Measurements from ENCODE around the gene DNMT1.

DNMT1 gene

GRCh38 chr19:10149427-10149826 lies 45.3 kb downstream of the DNMT1 start:
- DNase-seq: no peak
- intact Hi-C loops (cut with DNase I): no loop called here

GRCh38 chr19:10146142-10146541 lies 48.6 kb downstream of the DNMT1 start:
- intact Hi-C loops (cut with DNase I): no loop called here
- DNase-seq: no peak

- DNase-seq: no peak
- intact Hi-C loops (cut with DNase I): no loop called here
These were observed 49.7 kb downstream of the DNMT1 start for GRCh38 chr19:10145031-10145430.

GRCh38 chr19:10144361-10144760 lies 50.4 kb downstream of the DNMT1 start:
- no peak for DNase-seq
- intact Hi-C loops (cut with DNase I): no loop called here

GRCh38 chr19:10143681-10144080 lies 51.1 kb downstream of the DNMT1 start:
- intact Hi-C loops (cut with DNase I): no loop called here
- no peak for DNase-seq

GRCh38 chr19:10142701-10143375 lies 51.9 kb downstream of the DNMT1 start:
- no peak for DNase-seq
- intact Hi-C loops (cut with DNase I): no loop called here

GRCh38 chr19:10141973-10142372 lies 52.8 kb downstream of the DNMT1 start:
- intact Hi-C loops (cut with DNase I): no loop called here
- no peak for DNase-seq

GRCh38 chr19:10141479-10141878 lies 53.3 kb downstream of the DNMT1 start:
- intact Hi-C loops (cut with DNase I): no loop called here

GRCh38 chr19:10139952-10140351 lies 54.8 kb downstream of the DNMT1 start:
- no peak for DNase-seq
- intact Hi-C loops (cut with DNase I): no loop called here

More at GRCh38 chr19:10141479-10141878, 53.3 kb downstream of the DNMT1 start:
- no peak for DNase-seq

- peak in 8 of 42 donors; percentile 4 to 51 (median 28) for DNase-seq
- intact Hi-C loops (cut with DNase I): no loop called here
These were observed 55.6 kb downstream of the DNMT1 start for GRCh38 chr19:10138879-10139795.

- intact Hi-C loops (cut with DNase I): no loop called here
- DNase-seq: peak in 38 of 42 donors; percentile 9 to 81 (median 56)
These were observed 56.7 kb downstream of the DNMT1 start for GRCh38 chr19:10137751-10138682.

- no peak for DNase-seq
- intact Hi-C loops (cut with DNase I): no loop called here
These were observed 57.8 kb downstream of the DNMT1 start for GRCh38 chr19:10136936-10137335.

GRCh38 chr19:10135551-10136334 lies 59.0 kb downstream of the DNMT1 start:
- no peak for DNase-seq
- intact Hi-C loops (cut with DNase I): no loop called here

GRCh38 chr19:10134040-10134439 lies 60.7 kb downstream of the DNMT1 start:
- no peak for DNase-seq

GRCh38 chr19:10133596-10133995 lies 61.2 kb downstream of the DNMT1 start:
- no peak for DNase-seq
- intact Hi-C loops (cut with DNase I): no loop called here

More at GRCh38 chr19:10134040-10134439, 60.7 kb downstream of the DNMT1 start:
- intact Hi-C loops (cut with DNase I): no loop called here

GRCh38 chr19:10132905-10133304 lies 61.8 kb downstream of the DNMT1 start:
- intact Hi-C loops (cut with DNase I): no loop called here
- no peak for DNase-seq

- intact Hi-C loops (cut with DNase I): no loop called here
- DNase-seq: no peak
These were observed 68.5 kb downstream of the DNMT1 start for GRCh38 chr19:10126213-10126639.

GRCh38 chr19:10124429-10124828 lies 70.3 kb downstream of the DNMT1 start:
- intact Hi-C loops (cut with DNase I): no loop called here
- DNase-seq: no peak
